HEK293 (cell line): Measurements from ENCODE around the gene RIN1.
A peak's percentile ranks its signal among the peaks of the same experiment; 100 is the strongest.

Source experiments
- CTCF ChIA-PET: fragments of 350-600 bp; formaldehyde crosslinking; extraction: SDS; loops from one replicate; lab custom pipeline; 2021; ENCODE audit warnings: antibody characterized with exemption; lab: Yijun Ruan, JAX
- POLR2A ChIA-PET: fragments of 300-600 bp; formaldehyde crosslinking; extraction: SDS; loops from one replicate; lab custom pipeline; 2020; ENCODE audit warnings: antibody characterized with exemption, inconsistent platforms; lab: Yijun Ruan, JAX
- H3K27ac ChIP-seq: fragments of 200-500 bp; sonication (Bioruptor generic); 2 replicates; pipeline ENCODE4 v1.5.1; 2014; ENCODE audit warnings: low read depth, low read length, control low read depth, inconsistent platforms; ENCODE audit errors: extremely low read depth
- H3K36me3 ChIP-seq, 2 experiments: fragments of 200-500 bp in 1 of 2; sonication (Bioruptor generic) in 1 of 2; 1 replicate in 1 of 2; 2 replicates in 1 of 2; pipeline ENCODE4 v1.5.1; 2014 to 2017; ENCODE audit warnings: inconsistent platforms in 2 of 2, low read length in 2 of 2; ENCODE audit not compliant: control insufficient read depth in 2 of 2, insufficient read depth in 1 of 2
- H3K4me1 ChIP-seq: fragments of 200-500 bp; sonication (Bioruptor generic); 2 replicates; pipeline ENCODE4 v1.5.1; 2014; ENCODE audit warnings: mild to moderate bottlenecking, low read length, inconsistent platforms; ENCODE audit not compliant: control insufficient read depth, insufficient read depth
- H3K4me3 ChIP-seq: 2 replicates; pipeline ENCODE4 v1.5.1; 2011; ENCODE audit warnings: low read depth, mild to moderate bottlenecking, control low read depth, low read length, moderate library complexity
- H3K9me3 ChIP-seq: fragments of 200-500 bp; sonication (Bioruptor generic); 2 replicates; pipeline ENCODE4 v1.5.1; 2014; ENCODE audit warnings: low read depth, low read length, inconsistent platforms; ENCODE audit not compliant: control insufficient read depth, insufficient read depth
- EGR2 ChIP-seq: fragments of 450-650 bp; formaldehyde crosslinking; IDR thresholded peaks from 2 replicates; pipeline ENCODE4 v1.5.1; 2016; ENCODE audit warnings: low read depth, missing biosample characterization, missing genetic modification characterization
- GLIS1 ChIP-seq: fragments of 450-650 bp; formaldehyde crosslinking; IDR thresholded peaks from 2 replicates; pipeline ENCODE4 v1.5.1; 2016; ENCODE audit warnings: missing biosample characterization, missing genetic modification characterization
- HOXC10 ChIP-seq: sonication (generic); formaldehyde crosslinking; IDR thresholded peaks from 2 replicates; pipeline ENCODE4 v1.8.1; 2023; ENCODE audit warnings: mild to moderate bottlenecking, missing genetic modification reagents
- KLF7 ChIP-seq: fragments of 450-650 bp; formaldehyde crosslinking; IDR thresholded peaks from 2 replicates; pipeline ENCODE4 v1.5.1; 2016; ENCODE audit warnings: missing biosample characterization, missing genetic modification characterization, borderline replicate concordance
- MEIS1 ChIP-seq: sonication (generic); formaldehyde crosslinking; IDR thresholded peaks from 2 replicates; pipeline ENCODE4 v1.8.1; 2022; ENCODE audit warnings: missing genetic modification reagents, mild to moderate bottlenecking, borderline replicate concordance
- WT1 ChIP-seq: fragments of 450-650 bp; formaldehyde crosslinking; IDR thresholded peaks from 2 replicates; pipeline ENCODE4 v1.5.1; 2016; ENCODE audit warnings: missing biosample characterization, missing genetic modification characterization
- ZBTB1 ChIP-seq: fragments of 450-650 bp; formaldehyde crosslinking; IDR thresholded peaks from 2 replicates; pipeline ENCODE4 v1.5.1; 2016; ENCODE audit warnings: missing biosample characterization, missing genetic modification characterization
- ZFHX2 ChIP-seq: fragments of 450-650 bp; formaldehyde crosslinking; conservative IDR thresholded peaks from 2 replicates; pipeline ENCODE4 v1.5.1; 2016; ENCODE audit warnings: missing biosample characterization, missing genetic modification characterization
- ZFP69B ChIP-seq: fragments of 450-650 bp; formaldehyde crosslinking; IDR thresholded peaks from 2 replicates; pipeline ENCODE4 v1.5.1; 2016; ENCODE audit warnings: missing biosample characterization, missing genetic modification characterization
- ZNF114 ChIP-seq: fragments of 450-650 bp; formaldehyde crosslinking; IDR thresholded peaks from 2 replicates; pipeline ENCODE4 v1.5.0; 2017; ENCODE audit warnings: missing biosample characterization, missing genetic modification characterization
- ZNF121 ChIP-seq: fragments of 450-650 bp; formaldehyde crosslinking; IDR thresholded peaks from 2 replicates; pipeline ENCODE4 v1.5.1; 2016; ENCODE audit warnings: missing biosample characterization, missing genetic modification characterization
- ZNF184 ChIP-seq: fragments of 450-650 bp; IDR thresholded peaks from 2 replicates; pipeline ENCODE4 v1.5.1; 2018; ENCODE audit warnings: missing biosample characterization, mild to moderate bottlenecking, missing genetic modification characterization
- ZNF221 ChIP-seq: fragments of 450-650 bp; formaldehyde crosslinking; IDR thresholded peaks from 2 replicates; pipeline ENCODE4 v1.5.1; 2017; ENCODE audit warnings: missing biosample characterization, missing genetic modification characterization, borderline replicate concordance
- ZNF23 ChIP-seq: fragments of 450-650 bp; formaldehyde crosslinking; IDR thresholded peaks from 2 replicates; pipeline ENCODE4 v1.5.1; 2016; ENCODE audit warnings: missing biosample characterization, missing genetic modification characterization, borderline replicate concordance
- ZNF292 ChIP-seq: fragments of 450-650 bp; formaldehyde crosslinking; IDR thresholded peaks from 2 replicates; pipeline ENCODE4 v1.5.1; 2016; ENCODE audit warnings: low read depth, missing biosample characterization, missing genetic modification characterization, borderline replicate concordance
- ZNF488 ChIP-seq: fragments of 450-650 bp; formaldehyde crosslinking; IDR thresholded peaks from 2 replicates; pipeline ENCODE4 v1.5.1; 2016; ENCODE audit warnings: missing biosample characterization, missing genetic modification characterization
- ZNF518A ChIP-seq: fragments of 450-650 bp; formaldehyde crosslinking; conservative IDR thresholded peaks from 2 replicates; pipeline ENCODE4 v1.5.1; 2016; ENCODE audit warnings: low read depth, missing biosample characterization, missing genetic modification characterization
- ZNF529 ChIP-seq: fragments of 450-650 bp; formaldehyde crosslinking; IDR thresholded peaks from 2 replicates; pipeline ENCODE4 v1.5.1; 2017; ENCODE audit warnings: missing genetic modification characterization, missing biosample characterization; ENCODE audit not compliant: insufficient replicate concordance
- ZNF768 ChIP-seq: fragments of 450-650 bp; formaldehyde crosslinking; IDR thresholded peaks from 2 replicates; pipeline ENCODE4 v1.5.1; 2018; ENCODE audit warnings: missing biosample characterization, mild to moderate bottlenecking, missing genetic modification characterization
- ZNF837 ChIP-seq: fragments of 450-650 bp; formaldehyde crosslinking; IDR thresholded peaks from 2 replicates; pipeline ENCODE4 v1.5.1; 2016; ENCODE audit warnings: missing biosample characterization, missing genetic modification characterization
- ZSCAN30 ChIP-seq: fragments of 450-650 bp; IDR thresholded peaks from 2 replicates; pipeline ENCODE4 v1.5.1; 2018; ENCODE audit warnings: missing biosample characterization, mild to moderate bottlenecking, missing genetic modification characterization, moderate library complexity

RIN1 gene

DNA sequence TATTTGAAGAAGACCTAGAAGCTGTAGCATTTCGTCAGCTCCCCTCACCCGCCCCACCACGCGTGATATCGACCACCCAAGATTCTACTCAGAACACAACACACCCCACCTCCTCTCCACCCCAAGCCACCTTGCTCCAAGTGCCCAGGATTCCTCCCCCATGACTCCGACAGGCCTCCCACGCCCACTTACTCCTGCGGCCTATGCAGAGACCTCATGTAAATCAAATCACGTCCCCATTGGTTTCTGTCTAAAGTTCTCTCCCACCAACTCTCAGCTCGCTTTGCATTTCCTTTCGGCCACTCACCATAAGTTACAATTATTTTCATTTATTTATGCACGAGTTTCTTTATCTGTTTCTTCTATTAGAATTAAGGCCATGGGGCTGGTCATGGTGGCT, 33.6 kb downstream of the RIN1 start:
- CTCF ChIA-PET: interaction anchor here (0.6 to 3.2 kb wide), 3 partner anchors 9 to 19 kb away, joined by 3 to 18 read pairs (median 4); no protein-coding TSS in a partner anchor
- Histone ChIP-seq H3K9me3 (no peaks in the 10 kb centered on the region), H3K4me3 (no peak overlapping the region), H3K4me1 (no peaks in the 10 kb centered on the region), H3K27ac (no peak overlapping the region), H3K36me3 (no peaks in the 10 kb centered on the region)
- POLR2A ChIA-PET: interaction anchor here (0.5 to 1.6 kb wide), 4 partner anchors 10 to 1403 kb away, joined by 3 to 7 read pairs (median 6); no protein-coding TSS in a partner anchor
- TF ChIP-seq ZNF221 (no peak), ZNF837 (tag by site-specific recombination) (no peak), ZBTB1 (tag by site-specific recombination) (no peak), ZFHX2 (peak; percentile 48), ZNF121 (tag by site-specific recombination) (no peak), ZNF529 (tag by site-specific recombination) (no peak), ZNF23 (tag by site-specific recombination) (no peak), HOXC10 (no peak), ZSCAN30 (no peak), ZNF184 (tag by site-specific recombination) (no peak), GLIS1 (no peak), ZNF518A (no peak), MEIS1 (CRISPR knock-in tag) (no peak), ZNF114 (tag by site-specific recombination) (no peak), EGR2 (peak; percentile 53), ZFP69B (no peak), KLF7 (tag by site-specific recombination) (no peak)

DNA sequence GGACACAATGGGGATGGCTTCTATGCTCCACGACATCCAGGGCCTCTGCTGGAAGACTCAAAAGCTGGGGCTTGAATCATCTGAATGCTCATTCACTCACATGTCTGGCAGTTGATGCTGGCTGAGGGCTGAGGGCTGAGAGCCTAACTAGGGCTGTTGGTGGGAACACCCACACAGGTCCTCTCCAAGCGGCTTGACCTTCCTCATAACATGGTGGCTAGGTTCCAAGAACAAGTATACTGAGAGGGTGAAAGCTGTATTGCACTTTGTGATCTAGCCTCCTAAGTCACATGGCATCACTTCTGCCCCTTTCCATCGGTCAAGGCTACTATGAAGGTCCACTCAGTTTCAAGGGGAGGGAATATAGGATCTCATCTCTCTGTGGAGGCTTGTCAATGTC, 37.0 kb downstream of the RIN1 start:
- ChIA-PET POLR2A (interaction anchor here (2.8 kb wide), 1 partner anchor 10 kb away, joined by 13 read pairs; the partner anchor contains the start of gene YIF1A), CTCF (interaction anchor here (0.7 to 1.7 kb wide), 4 partner anchors 12 to 1164 kb away, joined by 3 to 11 read pairs (median 4); no protein-coding TSS in a partner anchor)
- H3K4me3 ChIP-seq: no peak overlapping the region
- no peaks in the 10 kb centered on the region for H3K36me3 ChIP-seq
- H3K9me3 ChIP-seq: no peaks in the 10 kb centered on the region
- TF ChIP-seq ZNF768 (no peak), ZNF518A (no peak), ZFHX2 (peak; percentile 31; the same call in 1 of the 2 replicates), ZNF488 (tag by site-specific recombination) (no peak), ZNF292 (tag by site-specific recombination) (no peak), WT1 (tag by site-specific recombination) (no peak)
- no peaks in the 10 kb centered on the region for H3K4me1 ChIP-seq
- no peak overlapping the region for H3K27ac ChIP-seq
